H9 (cell line): ENCODE results near the gene CBY1. TPM values are rescaled to one million over a fixed set of nuclear protein-coding genes. Genes with fewer than 3 reads are reported as not detected.

Experiments used
- DNase-seq: peaks from one replicate; pipeline ENCODE4 v3.0.0-alpha.2; 2017
- H2AFZ ChIP-seq: one replicate; pipeline ENCODE4 v1.6.1; 2013; ENCODE audit warnings: mild to moderate bottlenecking, low read length, control low read depth, moderate library complexity
- H2AK5ac ChIP-seq: 2 replicates; pipeline ENCODE4 v1.6.1; 2013; ENCODE audit warnings: low read length, control low read depth, mixed read lengths; ENCODE audit not compliant: insufficient read length
- H2BK120ac ChIP-seq: one replicate; pipeline ENCODE4 v1.6.1; 2013; ENCODE audit warnings: low read depth, mild to moderate bottlenecking, low read length, control low read depth, inconsistent platforms; ENCODE audit not compliant: poor library complexity, severe bottlenecking
- H2BK12ac ChIP-seq: 2 replicates; pipeline ENCODE4 v1.6.1; 2013; ENCODE audit warnings: low read length, control low read depth, mixed read lengths, low read depth; ENCODE audit not compliant: insufficient read length
- H2BK15ac ChIP-seq: 2 replicates; pipeline ENCODE4 v1.6.1; 2013; ENCODE audit warnings: low read depth, low read length, control low read depth
- H2BK20ac ChIP-seq: one replicate; pipeline ENCODE4 v1.6.1; 2013; ENCODE audit warnings: low read depth, mild to moderate bottlenecking, low read length, control low read depth, inconsistent platforms; ENCODE audit not compliant: poor library complexity, severe bottlenecking
- H2BK5ac ChIP-seq: 2 replicates; pipeline ENCODE4 v1.6.1; 2013; ENCODE audit warnings: low read length, control low read depth, mixed read lengths; ENCODE audit not compliant: insufficient read length
- H3K14ac ChIP-seq: 2 replicates; pipeline ENCODE4 v1.6.1; 2013; ENCODE audit warnings: low read length, control low read depth; ENCODE audit not compliant: insufficient read depth
- H3K18ac ChIP-seq: 2 replicates; pipeline ENCODE4 v1.6.1; 2013; ENCODE audit warnings: low read depth, mild to moderate bottlenecking, mixed read lengths, low read length, control low read depth; ENCODE audit not compliant: insufficient read length
- H3K23ac ChIP-seq: 2 replicates; pipeline ENCODE4 v1.6.1; 2013; ENCODE audit warnings: low read length, control low read depth, mixed read lengths, low read depth; ENCODE audit not compliant: insufficient read length
- H3K23me2 ChIP-seq: 2 replicates; pipeline ENCODE4 v1.6.1; 2013; ENCODE audit warnings: low read depth, mild to moderate bottlenecking, mixed read lengths, low read length, control low read depth; ENCODE audit not compliant: insufficient read length, poor library complexity, severe bottlenecking
- H3K27ac ChIP-seq: 2 replicates; pipeline ENCODE4 v1.5.1; 2013; ENCODE audit warnings: low read length, control low read depth, mixed read lengths, low read depth; ENCODE audit not compliant: insufficient read length
- H3K27me3 ChIP-seq: 2 replicates; pipeline ENCODE4 v1.6.1; 2013; ENCODE audit warnings: low read length, control low read depth, inconsistent platforms; ENCODE audit not compliant: insufficient read depth
- H3K4ac ChIP-seq: 2 replicates; pipeline ENCODE4 v1.6.1; 2013; ENCODE audit warnings: low read depth, mild to moderate bottlenecking, control low read depth, inconsistent platforms, low read length, moderate library complexity
- H3K4me1 ChIP-seq: 2 replicates; pipeline ENCODE4 v1.6.1; 2013; ENCODE audit warnings: low read length, control low read depth, inconsistent platforms; ENCODE audit not compliant: insufficient read depth
- H3K4me2 ChIP-seq: 2 replicates; pipeline ENCODE4 v1.6.1; 2013; ENCODE audit warnings: low read length, control low read depth, mixed read lengths; ENCODE audit not compliant: insufficient read length, insufficient read depth
- H3K56ac ChIP-seq: 2 replicates; pipeline ENCODE4 v1.6.1; 2013; ENCODE audit warnings: low read depth, mild to moderate bottlenecking, mixed read lengths, low read length, control low read depth; ENCODE audit not compliant: insufficient read length
- H3K79me1 ChIP-seq: 2 replicates; pipeline ENCODE4 v1.6.1; 2013; ENCODE audit warnings: low read depth, mild to moderate bottlenecking, moderate library complexity, low read length, control low read depth, inconsistent platforms; ENCODE audit not compliant: insufficient read depth, poor library complexity, severe bottlenecking
- H3K79me2 ChIP-seq: 2 replicates; pipeline ENCODE4 v1.6.1; 2013; ENCODE audit warnings: low read length, control low read depth, inconsistent platforms; ENCODE audit not compliant: insufficient read depth
- H3K9ac ChIP-seq: 2 replicates; pipeline ENCODE4 v1.6.1; 2013; ENCODE audit warnings: low read length, control low read depth, mixed read lengths; ENCODE audit not compliant: insufficient read length; ENCODE audit errors: extremely low read depth
- H3K9me3 ChIP-seq: one replicate; pipeline ENCODE4 v1.6.1; 2013; ENCODE audit warnings: low read depth, low read length, inconsistent platforms; ENCODE audit not compliant: control insufficient read depth
- H3T11ph ChIP-seq: one replicate; pipeline ENCODE4 v1.6.1; 2013; ENCODE audit warnings: mild to moderate bottlenecking, low read length, control low read depth, inconsistent platforms
- H4K20me1 ChIP-seq: one replicate; pipeline ENCODE4 v1.6.1; 2013; ENCODE audit not compliant: control insufficient read depth, insufficient read length, insufficient read depth
- H4K5ac ChIP-seq: 2 replicates; pipeline ENCODE4 v1.6.1; 2013; ENCODE audit warnings: low read depth, mild to moderate bottlenecking, mixed read lengths, low read length, control low read depth; ENCODE audit not compliant: insufficient read length
- H4K8ac ChIP-seq: replicated peaks from 2 replicates; pipeline ENCODE4 v1.6.1; 2013; ENCODE audit warnings: low read length, control low read depth, mixed read lengths, low read depth; ENCODE audit not compliant: insufficient read length
- H4K91ac ChIP-seq: 2 replicates; pipeline ENCODE4 v1.6.1; 2013; ENCODE audit warnings: low read depth, mild to moderate bottlenecking, moderate library complexity, mixed read lengths, low read length, control low read depth; ENCODE audit not compliant: insufficient read length
- H3K27ac Mint-ChIP-seq, 3 experiments: 2 replicates in 2 of 3; 3 replicates in 1 of 3; pipeline ENCODE4 v1.8.0; 2020 to 2021; ENCODE audit warnings: mixed read lengths in 3 of 3, mild to moderate bottlenecking in 1 of 3, moderate library complexity in 1 of 3
- H3K27me3 Mint-ChIP-seq: 2 replicates; pipeline ENCODE4 v1.8.0; 2021; ENCODE audit warnings: low read depth, mild to moderate bottlenecking, moderate library complexity, mixed read lengths
- H3K36me3 Mint-ChIP-seq, 3 experiments: 2 replicates in 2 of 3; 3 replicates in 1 of 3; pipeline ENCODE4 v1.8.0; 2020 to 2021; ENCODE audit warnings: low read depth in 3 of 3, mixed read lengths in 3 of 3; ENCODE audit not compliant: insufficient read depth in 1 of 3
- H3K4me1 Mint-ChIP-seq, 2 experiments: 2 replicates each; pipeline ENCODE4 v1.8.0; 2020; ENCODE audit warnings: mixed read lengths in 2 of 2
- H3K4me3 Mint-ChIP-seq, 2 experiments: 2 replicates in 1 of 2; 3 replicates in 1 of 2; pipeline ENCODE4 v1.8.0; 2020 to 2021; ENCODE audit warnings: mild to moderate bottlenecking in 2 of 2, mixed read lengths in 2 of 2, moderate library complexity in 1 of 2
- H3K9me3 Mint-ChIP-seq, 2 experiments: 2 replicates in 1 of 2; 3 replicates in 1 of 2; pipeline ENCODE4 v1.8.0; 2020; ENCODE audit warnings: mild to moderate bottlenecking in 2 of 2, mixed read lengths in 2 of 2, moderate library complexity in 1 of 2
- CTCF ChIP-seq: fragments of 200-600 bp; sonication (generic); conservative IDR thresholded peaks from 3 replicates; pipeline ENCODE4 v1.8.0; 2021; ENCODE audit warnings: antibody characterized with exemption, mild to moderate bottlenecking
- WGBS: extraction: QIAGEN DNeasy Blood & Tissue Kit; methylation state at CpG from one replicate; pipeline ENCODE4 v1.1.7; 2013; ENCODE audit warnings: missing lambda C conversion rate, low lambda C conversion rate, mixed read lengths; ENCODE audit not compliant: insufficient read length; ENCODE audit errors: extremely low coverage; 5-methylcytosine and 5-hydroxymethylcytosine counted together
- total RNA-seq: library from RNA; stranded (reverse); gene quantifications from 2 replicates; pipeline ENCODE4 v1.2.1, GENCODE V29; 2021

Gene CBY1
- total RNA-seq, 1 experiment from 2014 or later = 26.6 TPM

- no peak overlapping the region for H3K27ac ChIP-seq
- H3T11ph ChIP-seq = no peak overlapping the region
- H3K4me1 Mint-ChIP-seq = no peaks in the 10 kb centered on the region
- H2BK120ac ChIP-seq = no peak overlapping the region
- no peaks in the 10 kb centered on the region for H3K23me2 ChIP-seq
- H3K27ac Mint-ChIP-seq = no peak overlapping the region
- H3K4me2 ChIP-seq = no peak overlapping the region
- no peaks in the 10 kb centered on the region for H3K79me2 ChIP-seq
- TF ChIP-seq CTCF = no peak
- peaks cover 0 to 38% (median 18%) of the 10 kb centered on the region in 3 experiments; a peak in 6 of 7 replicates for H3K36me3 Mint-ChIP-seq
- H2AK5ac ChIP-seq = no peak overlapping the region
- H3K4me1 ChIP-seq = no peaks in the 10 kb centered on the region
- H4K20me1 ChIP-seq = no peaks in the 10 kb centered on the region
- no CpG with 5 or more reads among the region's 3 CpGs for WGBS
- no peak overlapping the region for H4K5ac ChIP-seq
- no peak overlapping the region for H3K56ac ChIP-seq
- no peak overlapping the region for H3K14ac ChIP-seq
- H3K27me3 Mint-ChIP-seq = no peaks in the 10 kb centered on the region
- no peak overlapping the region for H2BK5ac ChIP-seq
- no peak overlapping the region for H3K23ac ChIP-seq
- H4K8ac ChIP-seq = no peak overlapping the region
- no peaks in the 10 kb centered on the region for H3K9me3 Mint-ChIP-seq
- no peak overlapping the region for H3K18ac ChIP-seq
- no peak overlapping the region for H2BK20ac ChIP-seq
- no peak overlapping the region for H2BK15ac ChIP-seq
- no peak overlapping the region for H3K4me3 Mint-ChIP-seq
- no peak overlapping the region for H2AFZ ChIP-seq
- no peak overlapping the region for H4K91ac ChIP-seq
- no peak overlapping the region for H3K9ac ChIP-seq
- no peaks in the 10 kb centered on the region for H3K9me3 ChIP-seq
- no peaks in the 10 kb centered on the region for H3K27me3 ChIP-seq
- no peak overlapping the region for H3K4ac ChIP-seq
- H2BK12ac ChIP-seq = no peak overlapping the region
- no peak for DNase-seq
- H3K79me1 ChIP-seq = no peaks in the 10 kb centered on the region
These were observed 17.7 kb upstream of the CBY1 start for GRCh38 chr22:38638728-38639127.
